HEK293T (cell line): Measurements from ENCODE around the gene MOK.

ENCODE experiments used
- CTCF ChIA-PET: fragments of 350-600 bp; formaldehyde crosslinking; extraction: SDS; loops from one replicate; lab custom pipeline; 2021; ENCODE audit warnings: antibody characterized with exemption, inconsistent platforms; lab: Yijun Ruan, JAX
- POLR2A ChIA-PET: fragments of 350-600 bp; formaldehyde crosslinking; extraction: SDS; loops from one replicate; lab custom pipeline; 2020; ENCODE audit warnings: antibody characterized with exemption, inconsistent platforms; lab: Yijun Ruan, JAX
- DNase-seq: peaks from one replicate; pipeline ENCODE4 v3.0.0; 2012; ENCODE audit warnings: mixed read lengths; ENCODE audit errors: extremely low spot score
- ARNT ChIP-seq: fragments of 450-650 bp; IDR thresholded peaks from 2 replicates; pipeline ENCODE4 v1.6.1; 2017; ENCODE audit warnings: mild to moderate bottlenecking
- BHLHE40 ChIP-seq: fragments of 450-650 bp; IDR thresholded peaks from 2 replicates; pipeline ENCODE4 v1.6.1; 2016; ENCODE audit warnings: mild to moderate bottlenecking, moderate library complexity, borderline replicate concordance
- CTBP1 ChIP-seq: fragments of 450-650 bp; IDR thresholded peaks from 2 replicates; pipeline ENCODE4 v1.6.1; 2016; ENCODE audit warnings: borderline replicate concordance
- ELF4 ChIP-seq: fragments of 450-650 bp; IDR thresholded peaks from 2 replicates; pipeline ENCODE4 v1.6.1; 2017; ENCODE audit warnings: antibody characterized with exemption
- FOXA1 ChIP-seq: fragments of 450-650 bp; IDR thresholded peaks from 2 replicates; pipeline ENCODE4 v1.6.1; 2016; ENCODE audit warnings: mild to moderate bottlenecking
- FOXK2 ChIP-seq: fragments of 450-650 bp; IDR thresholded peaks from 2 replicates; pipeline ENCODE4 v1.6.1; 2016; ENCODE audit warnings: mild to moderate bottlenecking
- FOXM1 ChIP-seq: fragments of 450-650 bp; IDR thresholded peaks from 2 replicates; pipeline ENCODE4 v1.6.1; 2017; ENCODE audit warnings: mild to moderate bottlenecking, borderline replicate concordance
- HDGF ChIP-seq: fragments of 450-650 bp; IDR thresholded peaks from 2 replicates; pipeline ENCODE4 v1.6.1; 2017; ENCODE audit warnings: antibody characterized with exemption, borderline replicate concordance
- L3MBTL2 ChIP-seq: fragments of 450-650 bp; conservative IDR thresholded peaks from 2 replicates; pipeline ENCODE4 v1.6.1; 2016; ENCODE audit warnings: mild to moderate bottlenecking
- LEF1 ChIP-seq: fragments of 450-650 bp; IDR thresholded peaks from 2 replicates; pipeline ENCODE4 v1.6.1; 2017; ENCODE audit warnings: mild to moderate bottlenecking, borderline replicate concordance
- NFRKB ChIP-seq: fragments of 450-650 bp; IDR thresholded peaks from 2 replicates; pipeline ENCODE4 v1.6.1; 2016; ENCODE audit warnings: mild to moderate bottlenecking, moderate library complexity
- SP1 ChIP-seq: fragments of 450-650 bp; IDR thresholded peaks from 2 replicates; pipeline ENCODE4 v1.6.1; 2017
- SUZ12 ChIP-seq: fragments of 450-650 bp; IDR thresholded peaks from 2 replicates; pipeline ENCODE4 v1.6.1; 2016; ENCODE audit warnings: mild to moderate bottlenecking
- TARDBP ChIP-seq: fragments of 450-650 bp; IDR thresholded peaks from 2 replicates; pipeline ENCODE4 v1.6.1; 2016
- ZNF384 ChIP-seq: fragments of 450-650 bp; IDR thresholded peaks from 2 replicates; pipeline ENCODE4 v1.6.1; 2016
- TF ChIP-seq, protein P1 (sequence below): fragments of 450-650 bp; IDR thresholded peaks from 2 replicates; pipeline ENCODE4 v1.6.1; 2016

The MOK gene

DNA sequence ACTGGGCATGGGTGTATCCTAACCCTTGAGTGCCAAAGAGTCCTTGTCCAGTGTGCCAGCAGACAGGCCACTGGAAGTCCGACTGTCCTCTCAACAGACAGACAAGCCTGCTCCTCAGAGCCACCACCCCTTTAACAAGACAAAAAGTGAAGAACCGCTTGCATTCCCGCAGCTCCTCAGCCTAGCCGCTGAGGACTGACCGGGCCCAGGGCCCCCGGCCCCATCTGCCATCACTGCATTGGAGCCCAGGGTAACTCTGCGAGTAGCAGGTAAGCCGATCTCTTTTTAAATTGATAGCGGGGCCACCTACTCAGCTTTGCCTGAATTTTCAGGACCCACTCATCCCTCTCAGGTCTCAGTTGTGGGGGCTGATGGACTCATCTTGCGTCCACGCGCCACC is 68.9 kb downstream of the MOK start:
- no peak for DNase-seq
- TF ChIP-seq, protein P1, sequence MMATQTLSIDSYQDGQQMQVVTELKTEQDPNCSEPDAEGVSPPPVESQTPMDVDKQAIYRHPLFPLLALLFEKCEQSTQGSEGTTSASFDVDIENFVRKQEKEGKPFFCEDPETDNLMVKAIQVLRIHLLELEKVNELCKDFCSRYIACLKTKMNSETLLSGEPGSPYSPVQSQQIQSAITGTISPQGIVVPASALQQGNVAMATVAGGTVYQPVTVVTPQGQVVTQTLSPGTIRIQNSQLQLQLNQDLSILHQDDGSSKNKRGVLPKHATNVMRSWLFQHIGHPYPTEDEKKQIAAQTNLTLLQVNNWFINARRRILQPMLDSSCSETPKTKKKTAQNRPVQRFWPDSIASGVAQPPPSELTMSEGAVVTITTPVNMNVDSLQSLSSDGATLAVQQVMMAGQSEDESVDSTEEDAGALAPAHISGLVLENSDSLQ, result no peak
- TF ChIP-seq FOXK2 (no peak), ARNT (no peak), CTBP1 (no peak), TARDBP (no peak), SUZ12 (no peak), LEF1 (no peak)
- ChIA-PET POLR2A (interaction anchor here (1.9 kb wide), 1 partner anchor 78 kb away, joined by 8 read pairs; no protein-coding TSS in a partner anchor), CTCF (interaction anchor here (0.5 to 1.2 kb wide), 3 partner anchors 78 to 148 kb away, joined by 3 to 4 read pairs (median 4); no protein-coding TSS in a partner anchor)

DNA sequence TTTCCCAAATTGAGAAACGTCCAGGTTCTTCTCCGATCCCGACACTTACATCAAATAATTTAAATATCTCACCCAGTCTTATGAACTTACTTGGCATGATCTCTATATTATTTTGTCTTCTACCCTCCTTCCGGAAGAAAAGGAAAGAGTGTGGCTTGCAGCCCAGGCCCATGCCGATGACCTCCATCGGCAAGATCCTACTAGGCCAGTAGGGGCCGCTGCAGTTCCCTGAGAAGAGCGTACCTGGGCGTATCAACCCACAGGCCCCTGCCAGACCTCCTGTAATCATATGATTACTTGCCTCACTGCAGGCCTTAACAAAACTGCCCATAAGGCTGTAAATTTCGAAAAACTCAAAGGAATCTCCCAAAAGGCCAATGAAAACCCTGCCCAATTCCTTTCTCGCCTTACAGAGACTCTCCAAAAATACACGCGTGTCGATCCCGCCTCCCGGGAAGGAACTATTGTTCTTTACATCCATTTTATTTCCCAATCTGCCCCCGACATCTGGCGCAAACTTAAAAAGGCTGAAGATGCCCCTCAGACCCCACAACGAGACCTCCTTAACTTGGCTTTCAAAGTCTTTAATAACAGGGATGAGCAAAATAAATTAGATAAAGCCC is 69.6 kb downstream of the MOK start:
- CTCF ChIA-PET, result interaction anchor here (0.6 to 1.2 kb wide), 2 partner anchors 79 to 98 kb away, joined by 4 read pairs; no protein-coding TSS in a partner anchor
- POLR2A ChIA-PET, result interaction anchor here (1.9 kb wide), 1 partner anchor 79 kb away, joined by 8 read pairs; no protein-coding TSS in a partner anchor
- DNase-seq, result peak; percentile 89
- TF ChIP-seq TARDBP (no peak), LEF1 (no peak), BHLHE40 (no peak), SP1 (no peak), HDGF (no peak), ZNF384 (no peak), FOXA1 (no peak), CTBP1 (no peak), SUZ12 (no peak), ELF4 (no peak)

DNA sequence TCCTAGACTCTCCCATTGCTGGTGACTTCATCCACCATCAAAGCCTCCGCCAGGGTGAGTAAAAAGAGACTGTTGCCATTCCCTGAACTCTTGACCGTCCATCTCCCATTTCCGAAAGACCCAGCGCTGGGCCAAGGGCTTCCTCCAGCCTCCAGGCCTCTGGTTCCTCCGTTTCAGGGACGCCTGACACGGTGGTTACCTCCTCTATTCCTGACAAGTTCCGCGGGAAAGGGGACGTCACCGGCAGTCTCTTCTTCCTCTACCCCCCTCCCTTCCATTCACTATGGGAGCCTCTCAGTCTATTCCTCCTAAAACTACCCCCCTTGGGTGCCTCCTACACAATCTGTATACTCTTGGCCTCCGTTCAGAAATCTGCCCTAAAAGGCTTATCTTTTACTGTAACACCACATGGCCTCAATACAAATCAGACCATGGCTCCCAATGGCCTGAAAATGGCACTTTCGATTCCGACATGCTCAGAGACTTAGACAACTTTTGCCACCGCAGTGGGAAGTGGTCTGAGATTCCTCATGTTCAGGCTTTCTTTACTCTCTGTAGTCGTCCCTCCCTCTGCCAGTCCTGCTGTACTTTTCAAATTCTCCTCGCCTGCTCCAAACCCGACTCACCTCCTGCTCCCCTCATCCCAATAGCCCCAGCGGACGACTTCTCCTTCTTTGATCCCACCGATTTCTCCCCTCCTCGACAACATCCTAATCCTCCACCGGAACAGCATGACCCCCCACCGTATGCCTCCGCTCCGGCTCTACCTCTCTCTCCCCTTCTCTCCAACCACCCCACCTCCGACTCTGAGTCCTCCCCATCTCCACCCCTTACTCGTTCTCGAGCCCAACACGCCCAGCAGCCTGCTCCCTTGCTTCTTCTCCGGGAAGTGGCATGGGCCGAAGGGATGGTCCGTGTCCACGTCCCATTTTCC is 70.4 kb downstream of the MOK start:
- ChIA-PET CTCF (interaction anchor here (0.7 kb wide), 1 partner anchor 83 kb away, joined by 3 read pairs; no protein-coding TSS in a partner anchor), POLR2A (no interaction called here)
- DNase-seq, result no peak

DNA sequence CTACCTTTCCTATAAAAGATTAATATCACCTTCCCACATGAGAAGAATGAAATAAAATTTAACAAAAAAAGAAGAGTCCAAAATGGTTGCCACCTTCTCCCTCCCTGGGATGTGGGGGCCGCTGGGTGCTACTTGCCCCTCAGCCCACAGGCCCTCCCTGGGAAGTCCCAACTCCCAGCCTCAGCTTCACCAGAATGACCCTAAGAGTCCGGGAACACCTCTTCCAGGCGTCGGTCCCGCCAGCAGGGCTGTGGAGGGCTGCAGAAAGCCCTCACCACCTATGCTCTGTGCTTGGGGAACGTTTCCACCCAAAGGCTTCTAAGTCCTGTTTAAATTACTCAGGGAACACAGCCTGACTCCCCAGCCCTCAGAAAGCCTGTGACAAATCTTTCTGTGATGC is 71.9 kb downstream of the MOK start:
- CTCF ChIA-PET, result interaction anchor here (1.5 kb wide), 1 partner anchor 81 kb away, joined by 6 read pairs; no protein-coding TSS in a partner anchor
- no peak for TF ChIP-seq ARNT
- TF ChIP-seq CTBP1, result no peak
- TF ChIP-seq ELF4, result no peak
- TF ChIP-seq HDGF, result no peak
- TF ChIP-seq ZNF384, result no peak
- no peak for TF ChIP-seq BHLHE40
- no peak for TF ChIP-seq LEF1
- no peak for TF ChIP-seq FOXM1
- no peak for TF ChIP-seq NFRKB
- no peak for TF ChIP-seq FOXA1
- DNase-seq, result no peak
- POLR2A ChIA-PET, result no interaction called here

More for the DNA sequence above, 70.4 kb downstream of the MOK start:
- TF ChIP-seq HDGF, result no peak
- no peak for TF ChIP-seq SUZ12
- no peak for TF ChIP-seq FOXK2
- TF ChIP-seq SP1, result no peak
- TF ChIP-seq L3MBTL2, result no peak
- TF ChIP-seq LEF1, result no peak
- TF ChIP-seq, protein P1, result no peak
- no peak for TF ChIP-seq FOXA1
- no peak for TF ChIP-seq ARNT
- TF ChIP-seq FOXM1, result no peak
- TF ChIP-seq ZNF384, result no peak
- TF ChIP-seq CTBP1, result no peak
- no peak for TF ChIP-seq ELF4

DNA sequence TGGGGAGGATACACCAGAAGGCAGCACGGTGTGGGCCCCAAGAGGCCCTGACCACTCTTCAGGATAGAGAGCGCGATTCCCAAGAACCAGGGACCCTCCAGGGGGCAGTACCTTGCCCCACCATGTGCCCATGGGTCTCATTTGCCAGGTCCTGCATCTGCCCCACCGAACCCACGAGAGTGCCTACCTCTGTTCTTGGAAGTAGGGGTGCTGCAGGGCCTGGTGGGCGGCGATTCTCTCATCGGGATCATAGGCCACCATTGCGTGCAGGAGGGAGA is 72.7 kb downstream of the MOK start:
- ChIA-PET CTCF (interaction anchor here (0.8 to 1.5 kb wide), 2 partner anchors 82 kb away, joined by 3 to 6 read pairs; no protein-coding TSS in a partner anchor), POLR2A (interaction anchor here (1.3 kb wide), 1 partner anchor 82 kb away, joined by 3 read pairs; no protein-coding TSS in a partner anchor)
- no peak for TF ChIP-seq FOXA1
- TF ChIP-seq NFRKB, result no peak
- no peak for TF ChIP-seq SUZ12
- TF ChIP-seq FOXK2, result no peak
- TF ChIP-seq LEF1, result no peak
- TF ChIP-seq, protein P1, result no peak
- no peak for TF ChIP-seq ELF4
- TF ChIP-seq FOXM1, result no peak
- TF ChIP-seq CTBP1, result no peak
- no peak for TF ChIP-seq HDGF
- no peak for TF ChIP-seq L3MBTL2
- no peak for TF ChIP-seq ZNF384
- no peak for TF ChIP-seq ARNT
- no peak for TF ChIP-seq SP1
- no peak for TF ChIP-seq TARDBP
- TF ChIP-seq BHLHE40, result no peak
- no peak for DNase-seq
